GM23338 (cell line): ENCODE results near the gene ARHGAP10. TPM values are rescaled to one million over a fixed set of nuclear protein-coding genes. Genes with fewer than 3 reads are reported as not detected.

Experiments used
- ATAC-seq: fragments of 200-7000 bp; cut with Tn5 transposase; 3 replicates; pipeline ENCODE4 v1.9.1; 2020
- DNase-seq: peaks from one replicate; pipeline ENCODE4 v3.0.0-alpha.2; 2015; ENCODE audit warnings: low spot score
- H2AFZ ChIP-seq: fragments of 200-600 bp; sonication (generic); 2 replicates; pipeline ENCODE4 v1.8.0; 2016; ENCODE audit warnings: antibody characterized with exemption, mild to moderate bottlenecking, moderate library complexity
- H3F3A ChIP-seq: fragments of 200-600 bp; sonication (generic); replicated peaks from 2 replicates; pipeline ENCODE4 v1.8.0; 2017; ENCODE audit warnings: antibody characterized with exemption, mixed run types, low read depth
- H3K27ac ChIP-seq: fragments of 200-600 bp; sonication (generic); 2 replicates; pipeline ENCODE4 v1.6.1; 2016; ENCODE audit warnings: low read depth
- H3K27me3 ChIP-seq: fragments of 200-600 bp; sonication (generic); 2 replicates; pipeline ENCODE4 v1.8.0; 2016; ENCODE audit warnings: mild to moderate bottlenecking, mixed run types, moderate library complexity; ENCODE audit not compliant: insufficient read depth
- H3K36me3 ChIP-seq: fragments of 200-600 bp; sonication (generic); 2 replicates; pipeline ENCODE4 v1.8.0; 2016; ENCODE audit warnings: mild to moderate bottlenecking; ENCODE audit not compliant: insufficient read depth
- H3K4me1 ChIP-seq: fragments of 200-600 bp; sonication (generic); 2 replicates; pipeline ENCODE4 v1.8.0; 2016; ENCODE audit warnings: mild to moderate bottlenecking, moderate library complexity; ENCODE audit not compliant: insufficient read depth
- H3K4me2 ChIP-seq: fragments of 200-600 bp; sonication (generic); 2 replicates; pipeline ENCODE4 v1.7.1; 2017; ENCODE audit warnings: mixed run types
- H3K4me3 ChIP-seq: fragments of 200-600 bp; sonication (generic); 2 replicates; pipeline ENCODE4 v1.6.1; 2016; ENCODE audit warnings: mixed run types
- H3K79me2 ChIP-seq: fragments of 200-600 bp; sonication (generic); replicated peaks from 2 replicates; pipeline ENCODE4 v1.8.0; 2017; ENCODE audit warnings: mild to moderate bottlenecking; ENCODE audit not compliant: insufficient read depth
- H3K9me2 ChIP-seq: fragments of 200-600 bp; sonication (generic); 2 replicates; pipeline ENCODE4 v1.8.0; 2017; ENCODE audit not compliant: insufficient read depth
- H4K20me1 ChIP-seq: fragments of 200-600 bp; sonication (generic); replicated peaks from 2 replicates; pipeline ENCODE4 v1.8.0; 2017; ENCODE audit warnings: mild to moderate bottlenecking; ENCODE audit not compliant: insufficient read depth
- H3K27ac Mint-ChIP-seq: 2 replicates; pipeline ENCODE4 v1.8.0; 2020; ENCODE audit warnings: inconsistent platforms, mild to moderate bottlenecking, moderate library complexity, mixed read lengths
- H3K27me3 Mint-ChIP-seq: 3 replicates; pipeline ENCODE4 v1.8.0; 2022; ENCODE audit warnings: low read depth, mild to moderate bottlenecking, moderate library complexity, mixed read lengths, inconsistent platforms; ENCODE audit not compliant: insufficient read depth, poor library complexity
- H3K36me3 Mint-ChIP-seq: 3 replicates; pipeline ENCODE4 v1.8.0; 2021; ENCODE audit warnings: low read depth, mild to moderate bottlenecking, inconsistent platforms, moderate library complexity, mixed read lengths
- H3K4me1 Mint-ChIP-seq: 3 replicates; pipeline ENCODE4 v1.8.0; 2020; ENCODE audit warnings: mild to moderate bottlenecking, inconsistent platforms, mixed read lengths
- H3K4me3 Mint-ChIP-seq: 3 replicates; pipeline ENCODE4 v1.8.0; 2021; ENCODE audit warnings: moderate library complexity, mild to moderate bottlenecking, inconsistent platforms, mixed read lengths
- H3K9me3 Mint-ChIP-seq: 3 replicates; pipeline ENCODE4 v1.8.0; 2020; ENCODE audit warnings: moderate library complexity, mild to moderate bottlenecking, inconsistent platforms, mixed read lengths
- CREB1 ChIP-seq: fragments of 250-450 bp; sonication (Bioruptor Pico); IDR thresholded peaks from 2 replicates; pipeline ENCODE4 v1.5.0; 2020; ENCODE audit warnings: low read depth, mild to moderate bottlenecking, moderate library complexity
- ETS1 ChIP-seq: IDR thresholded peaks from 2 replicates; pipeline ENCODE4 v1.6.1; 2016; ENCODE audit warnings: antibody characterized with exemption
- EZH2 ChIP-seq: fragments of 200-600 bp; sonication (generic); IDR thresholded peaks from one replicate; pipeline ENCODE4 v1.8.0; 2017; ENCODE audit warnings: antibody characterized with exemption, mild to moderate bottlenecking, low read depth; ENCODE audit not compliant: unreplicated experiment
- EZH2phosphoT487 ChIP-seq: fragments of 200-600 bp; sonication (generic); IDR thresholded peaks from one replicate; pipeline ENCODE4 v1.8.1; 2018; ENCODE audit warnings: antibody characterized with exemption; ENCODE audit not compliant: unreplicated experiment
- NANOG ChIP-seq: IDR thresholded peaks from 2 replicates; pipeline ENCODE4 v1.6.1; 2016; ENCODE audit warnings: antibody characterized with exemption, borderline replicate concordance
- POLR2AphosphoS5 ChIP-seq: IDR thresholded peaks from 2 replicates; pipeline ENCODE4 v1.6.1; 2016; ENCODE audit warnings: antibody characterized with exemption, low read depth
- REST ChIP-seq: IDR thresholded peaks from one replicate; pipeline ENCODE4 v1.6.1; 2018; ENCODE audit warnings: antibody characterized with exemption; ENCODE audit not compliant: unreplicated experiment
- STAT1 ChIP-seq: IDR thresholded peaks from one replicate; pipeline ENCODE4 v1.6.1; 2016; ENCODE audit warnings: antibody characterized with exemption; ENCODE audit not compliant: unreplicated experiment
- ZNF331 ChIP-seq: fragments of 250-450 bp; sonication (Bioruptor Pico); IDR thresholded peaks from 2 replicates; pipeline ENCODE4 v1.5.0; 2020; ENCODE audit warnings: low read depth, mild to moderate bottlenecking, moderate library complexity
- ZNF462 ChIP-seq: fragments of 250-450 bp; sonication (Bioruptor Pico); IDR thresholded peaks from 2 replicates; pipeline ENCODE4 v1.5.0; 2020; ENCODE audit warnings: mild to moderate bottlenecking, moderate library complexity
- polyA plus RNA-seq: library from polyadenylated mRNA; unstranded; fragments of >200 nt; fragmentation: Nextera tagmentation; extraction: Ambion mirVana; gene quantifications from 2 replicates; pipeline ENCODE4 v1.2.1, GENCODE V29; 2016
- total RNA-seq: library from RNA; depleted of rRNA; stranded (reverse); fragments of >200 nt; shearing (Covaris generic); gene quantifications from 2 replicates; pipeline ENCODE4 v1.2.3, GENCODE V29; 2014

Gene ARHGAP10
- total and polyA plus RNA-seq, 2 experiments from 2014 or later, result 5.1 to 6.3 TPM

GRCh38 chr4:147768113-147768512 is 36.2 kb downstream of the ARHGAP10 start (continued):
- no peak for TF ChIP-seq STAT1
- TF ChIP-seq POLR2AphosphoS5, result no peak
- TF ChIP-seq EZH2, result no peak
- no peak for TF ChIP-seq CREB1 (CRISPR knock-in tag)
- TF ChIP-seq ZNF331, result no peak

- no peaks in the 10 kb centered on the region for H3K27me3 ChIP-seq
- H3K4me1 Mint-ChIP-seq, result no peaks in the 10 kb centered on the region; the same call in 2 of the 3 replicates
- H3F3A ChIP-seq, result no peaks in the 10 kb centered on the region
- H3K27ac Mint-ChIP-seq, result no peak overlapping the region
- H3K36me3 Mint-ChIP-seq, result no peaks in the 10 kb centered on the region
- no peak for ATAC-seq
- no peaks in the 10 kb centered on the region for H3K9me2 ChIP-seq
- H3K4me3 ChIP-seq, result no peak overlapping the region
- H4K20me1 ChIP-seq, result no peaks in the 10 kb centered on the region
- H3K9me3 Mint-ChIP-seq, result no peaks in the 10 kb centered on the region
- no peak for TF ChIP-seq EZH2
- no peak for TF ChIP-seq NANOG
- TF ChIP-seq ZNF462, result no peak
- TF ChIP-seq EZH2phosphoT487, result no peak
- no peak for TF ChIP-seq CREB1 (CRISPR knock-in tag)
- TF ChIP-seq STAT1, result no peak
- no peak for TF ChIP-seq ZNF331
- no peak for TF ChIP-seq REST
- TF ChIP-seq ETS1, result no peak
- H3K4me3 Mint-ChIP-seq, result no peak overlapping the region
- H2AFZ ChIP-seq, result no peak overlapping the region
- no peak overlapping the region for H3K4me2 ChIP-seq
- H3K36me3 ChIP-seq, result no peaks in the 10 kb centered on the region
- no peak for DNase-seq
- no peak overlapping the region for H3K27ac ChIP-seq
- H3K27me3 Mint-ChIP-seq, result peaks cover 8% of the 10 kb centered on the region
- H3K79me2 ChIP-seq, result no peaks in the 10 kb centered on the region
- no peaks in the 10 kb centered on the region for H3K4me1 ChIP-seq
Observed at GRCh38 chr4:147769386-147769785, 37.5 kb downstream of the ARHGAP10 start.
